BJ (cell line): Measurements from ENCODE around the gene MAP2. TPM values are rescaled to one million over a fixed set of nuclear protein-coding genes. Genes with fewer than 3 reads are reported as not detected.

Experiments
- CTCF ChIA-PET: fragments of 350-600 bp; formaldehyde crosslinking; extraction: SDS; loops from one replicate; lab custom pipeline; 2021; ENCODE audit warnings: antibody characterized with exemption, inconsistent platforms; lab: Yijun Ruan, JAX
- POLR2A ChIA-PET: fragments of 300-600 bp; sonication (Branson Sonifier 250); formaldehyde crosslinking; extraction: SDS; loops from one replicate; lab custom pipeline; 2021; ENCODE audit warnings: antibody characterized with exemption; lab: Charles Lee
- DNase-seq: peaks from one replicate; pipeline ENCODE4 v3.0.0-alpha.2; 2011; ENCODE audit warnings: low read depth
- H3K27me3 ChIP-seq: 2 replicates; pipeline ENCODE4 v1.6.0; 2011; ENCODE audit warnings: low read length; ENCODE audit not compliant: control insufficient read depth, insufficient read depth
- H3K36me3 ChIP-seq: 2 replicates; pipeline ENCODE4 v1.5.1; 2011; ENCODE audit warnings: low read length; ENCODE audit not compliant: control insufficient read depth, insufficient read depth
- H3K4me3 ChIP-seq: 2 replicates; pipeline ENCODE4 v1.5.1; 2011; ENCODE audit warnings: low read depth, mild to moderate bottlenecking, control low read depth, low read length
- CTCF ChIP-seq: IDR thresholded peaks from 2 replicates; pipeline ENCODE4 v1.5.1; 2011; ENCODE audit warnings: low read depth, mild to moderate bottlenecking, control low read depth, inconsistent platforms, low read length, moderate library complexity; ENCODE audit not compliant: insufficient read depth
- polyA plus RNA-seq: library from polyadenylated mRNA; depleted of rRNA; stranded (reverse); fragments of >200 nt; gene quantifications from 2 replicates; pipeline ENCODE4 v1.2.3, GENCODE V29; 2011

The MAP2 gene
- polyA plus RNA-seq, 1 experiment, result 3.5 TPM

GRCh38 chr2:209523867-209524266 lies 100.0 kb downstream of the MAP2 start:
- DNase-seq, result no peak
- CTCF ChIA-PET, result interaction anchor here (2.1 kb wide), 1 partner anchor 99 kb away, joined by 8 read pairs; the partner anchor contains the start of gene MAP2
- no peak overlapping the region for H3K4me3 ChIP-seq
- H3K27me3 ChIP-seq, result no peaks in the 10 kb centered on the region
- no peak for TF ChIP-seq CTCF
- POLR2A ChIA-PET, result no interaction called here
- no peaks in the 10 kb centered on the region for H3K36me3 ChIP-seq

- Histone ChIP-seq H3K4me3 (no peak overlapping the region), H3K27me3 (no peaks in the 10 kb centered on the region), H3K36me3 (no peaks in the 10 kb centered on the region)
- no peak for TF ChIP-seq CTCF
- ChIA-PET POLR2A (no interaction called here), CTCF (interaction anchor here (0.9 to 2.1 kb wide), 6 partner anchors 9 to 191 kb away, joined by 3 to 8 read pairs (median 3); partner anchors contain the start of gene MAP2)
- no peak for DNase-seq
These were observed 101.5 kb downstream of the MAP2 start for GRCh38 chr2:209525331-209525730.

- Histone ChIP-seq H3K36me3 (no peaks in the 10 kb centered on the region), H3K27me3 (no peaks in the 10 kb centered on the region), H3K4me3 (no peak overlapping the region)
- CTCF ChIA-PET, result interaction anchor here (0.9 to 1.3 kb wide), 3 partner anchors 10 to 103 kb away, joined by 3 read pairs; no protein-coding TSS in a partner anchor
- peak; percentile 91 for DNase-seq
- no peak for TF ChIP-seq CTCF
- POLR2A ChIA-PET, result interaction anchor here (0.8 kb wide), 1 partner anchor 24 kb away, joined by 3 read pairs; no protein-coding TSS in a partner anchor
These were observed 102.0 kb downstream of the MAP2 start for GRCh38 chr2:209525834-209526281.

- Histone ChIP-seq H3K27me3 (no peaks in the 10 kb centered on the region), H3K36me3 (no peaks in the 10 kb centered on the region), H3K4me3 (no peak overlapping the region)
- no peak for DNase-seq
- no peak for TF ChIP-seq CTCF
- CTCF ChIA-PET, result interaction anchor here (2.0 kb wide), 1 partner anchor 101 kb away, joined by 6 read pairs; no protein-coding TSS in a partner anchor
- POLR2A ChIA-PET, result interaction anchor here (0.8 kb wide), 1 partner anchor 25 kb away, joined by 3 read pairs; no protein-coding TSS in a partner anchor
These were observed 102.7 kb downstream of the MAP2 start for GRCh38 chr2:209526561-209526960.

GRCh38 chr2:209529579-209529978 lies 105.7 kb downstream of the MAP2 start:
- no peak for DNase-seq
- no peak for TF ChIP-seq CTCF
- CTCF ChIA-PET, result no interaction called here

More at GRCh38 chr2:209529579-209529978, 105.7 kb downstream of the MAP2 start:
- Histone ChIP-seq H3K4me3 (no peak overlapping the region), H3K36me3 (no peaks in the 10 kb centered on the region), H3K27me3 (no peaks in the 10 kb centered on the region)
- POLR2A ChIA-PET, result no interaction called here
